ENCODE results near the gene RAMP3. TPM values are rescaled to one million over a fixed set of nuclear protein-coding genes. Genes with fewer than 3 reads are reported as not detected.

RAMP3 gene
- total RNA-seq, 1 experiment from 2014 or later, result 0.13 TPM

DNA sequence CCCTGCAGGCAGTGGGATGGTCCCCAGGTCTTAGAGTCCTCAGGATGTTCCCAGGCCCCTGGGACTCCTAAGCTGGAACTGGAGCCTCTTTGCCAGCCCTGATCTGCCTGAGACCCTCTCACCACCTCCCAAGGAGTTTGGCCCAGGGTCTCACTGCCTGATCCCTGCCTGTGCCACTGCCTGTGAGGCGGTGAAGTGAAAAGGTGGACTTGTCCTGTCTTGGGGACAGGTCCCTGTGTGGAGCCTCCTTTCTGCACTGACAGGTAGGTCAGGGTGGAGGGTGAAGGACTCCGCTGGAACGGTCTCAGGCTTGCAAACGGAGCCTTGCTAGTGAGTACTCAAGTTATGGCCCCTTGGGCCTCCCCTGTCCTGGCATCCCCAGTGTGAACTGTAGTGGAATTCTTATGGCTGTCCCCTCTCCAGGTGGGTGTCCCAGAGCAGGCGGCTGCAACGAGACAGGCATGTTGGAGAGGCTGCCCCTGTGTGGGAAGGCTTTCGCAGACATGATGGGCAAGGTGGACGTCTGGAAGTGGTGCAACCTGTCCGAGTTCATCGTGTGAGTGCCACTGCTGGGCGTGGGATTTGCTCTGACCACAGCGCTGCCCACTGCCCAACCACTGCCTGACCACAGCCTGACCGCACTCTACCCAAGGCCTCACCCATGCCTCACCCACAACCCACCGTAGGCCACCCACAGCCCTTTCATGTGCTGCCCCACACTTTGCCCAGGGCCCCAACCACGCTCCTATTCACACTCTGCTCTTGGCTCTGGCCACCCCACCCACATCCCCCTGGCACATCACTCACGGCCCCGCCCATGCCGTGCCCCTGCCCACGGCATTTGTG, 19.5 kb downstream of the RAMP3 start:
- Histone ChIP-seq H3K4me1 (ENCODE audit: control insufficient read depth, insufficient read depth, low read length) (no peaks in the 10 kb centered on the region), H3K4me3 (ENCODE audit: low read depth in 2 of 2, low read length in 2 of 2) (no peak overlapping the region), H3K27me3 (ENCODE audit: control insufficient read depth, insufficient read depth, low read length) (no peaks in the 10 kb centered on the region; the same call in 1 of the 2 replicates), H3K36me3 (ENCODE audit: control insufficient read depth, insufficient read depth, low read length) (no peaks in the 10 kb centered on the region), H3K9me3 (ENCODE audit: control insufficient read depth, insufficient read depth, low read depth, low read length) (no peaks in the 10 kb centered on the region), H3K27ac (ENCODE audit: low read length) (no peak overlapping the region)
- ATAC-seq, result no peak
- TF ChIP-seq POLR2AphosphoS5 (IDR thresholded peaks at IDR 0.05; ENCODE audit: low read depth, low read length), result no peak
- TF ChIP-seq TCF7L2 (IDR thresholded peaks at IDR 0.05; ENCODE audit: low read depth, low read length), result no peak
- TF ChIP-seq SIN3A (IDR thresholded peaks at IDR 0.05; ENCODE audit: borderline replicate concordance, insufficient read depth, low read depth, low read length), result no peak
- TF ChIP-seq, protein P1, sequence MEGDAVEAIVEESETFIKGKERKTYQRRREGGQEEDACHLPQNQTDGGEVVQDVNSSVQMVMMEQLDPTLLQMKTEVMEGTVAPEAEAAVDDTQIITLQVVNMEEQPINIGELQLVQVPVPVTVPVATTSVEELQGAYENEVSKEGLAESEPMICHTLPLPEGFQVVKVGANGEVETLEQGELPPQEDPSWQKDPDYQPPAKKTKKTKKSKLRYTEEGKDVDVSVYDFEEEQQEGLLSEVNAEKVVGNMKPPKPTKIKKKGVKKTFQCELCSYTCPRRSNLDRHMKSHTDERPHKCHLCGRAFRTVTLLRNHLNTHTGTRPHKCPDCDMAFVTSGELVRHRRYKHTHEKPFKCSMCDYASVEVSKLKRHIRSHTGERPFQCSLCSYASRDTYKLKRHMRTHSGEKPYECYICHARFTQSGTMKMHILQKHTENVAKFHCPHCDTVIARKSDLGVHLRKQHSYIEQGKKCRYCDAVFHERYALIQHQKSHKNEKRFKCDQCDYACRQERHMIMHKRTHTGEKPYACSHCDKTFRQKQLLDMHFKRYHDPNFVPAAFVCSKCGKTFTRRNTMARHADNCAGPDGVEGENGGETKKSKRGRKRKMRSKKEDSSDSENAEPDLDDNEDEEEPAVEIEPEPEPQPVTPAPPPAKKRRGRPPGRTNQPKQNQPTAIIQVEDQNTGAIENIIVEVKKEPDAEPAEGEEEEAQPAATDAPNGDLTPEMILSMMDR (IDR thresholded peaks at IDR 0.05), result no peak
- TF ChIP-seq, protein P2, sequence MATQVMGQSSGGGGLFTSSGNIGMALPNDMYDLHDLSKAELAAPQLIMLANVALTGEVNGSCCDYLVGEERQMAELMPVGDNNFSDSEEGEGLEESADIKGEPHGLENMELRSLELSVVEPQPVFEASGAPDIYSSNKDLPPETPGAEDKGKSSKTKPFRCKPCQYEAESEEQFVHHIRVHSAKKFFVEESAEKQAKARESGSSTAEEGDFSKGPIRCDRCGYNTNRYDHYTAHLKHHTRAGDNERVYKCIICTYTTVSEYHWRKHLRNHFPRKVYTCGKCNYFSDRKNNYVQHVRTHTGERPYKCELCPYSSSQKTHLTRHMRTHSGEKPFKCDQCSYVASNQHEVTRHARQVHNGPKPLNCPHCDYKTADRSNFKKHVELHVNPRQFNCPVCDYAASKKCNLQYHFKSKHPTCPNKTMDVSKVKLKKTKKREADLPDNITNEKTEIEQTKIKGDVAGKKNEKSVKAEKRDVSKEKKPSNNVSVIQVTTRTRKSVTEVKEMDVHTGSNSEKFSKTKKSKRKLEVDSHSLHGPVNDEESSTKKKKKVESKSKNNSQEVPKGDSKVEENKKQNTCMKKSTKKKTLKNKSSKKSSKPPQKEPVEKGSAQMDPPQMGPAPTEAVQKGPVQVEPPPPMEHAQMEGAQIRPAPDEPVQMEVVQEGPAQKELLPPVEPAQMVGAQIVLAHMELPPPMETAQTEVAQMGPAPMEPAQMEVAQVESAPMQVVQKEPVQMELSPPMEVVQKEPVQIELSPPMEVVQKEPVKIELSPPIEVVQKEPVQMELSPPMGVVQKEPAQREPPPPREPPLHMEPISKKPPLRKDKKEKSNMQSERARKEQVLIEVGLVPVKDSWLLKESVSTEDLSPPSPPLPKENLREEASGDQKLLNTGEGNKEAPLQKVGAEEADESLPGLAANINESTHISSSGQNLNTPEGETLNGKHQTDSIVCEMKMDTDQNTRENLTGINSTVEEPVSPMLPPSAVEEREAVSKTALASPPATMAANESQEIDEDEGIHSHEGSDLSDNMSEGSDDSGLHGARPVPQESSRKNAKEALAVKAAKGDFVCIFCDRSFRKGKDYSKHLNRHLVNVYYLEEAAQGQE (IDR thresholded peaks at IDR 0.05; ENCODE audit: insufficient read depth in 1 of 2, low read depth in 2 of 2, low read length in 1 of 2), result no peak
- no TSS peak for BruUV-seq (replicated peaks)
- no peak for DNase-seq (ENCODE audit: low read depth, low spot score)
- CTCF ChIA-PET, result no interaction called here
- in situ Hi-C loops (cut with HindIII; ENCODE audit: low pct_unique_long_range_greater_than_20kb, low sequenced_read_pairs) (no loop called here), intact Hi-C loops (cut with micrococcal nuclease; ENCODE audit: unreplicated experiment) (no loop called here)
- POLR2A ChIA-PET, result interaction anchor here (0.6 kb wide), 1 partner anchor 34 kb away, joined by 5 read pairs; no protein-coding TSS in a partner anchor

DNA sequence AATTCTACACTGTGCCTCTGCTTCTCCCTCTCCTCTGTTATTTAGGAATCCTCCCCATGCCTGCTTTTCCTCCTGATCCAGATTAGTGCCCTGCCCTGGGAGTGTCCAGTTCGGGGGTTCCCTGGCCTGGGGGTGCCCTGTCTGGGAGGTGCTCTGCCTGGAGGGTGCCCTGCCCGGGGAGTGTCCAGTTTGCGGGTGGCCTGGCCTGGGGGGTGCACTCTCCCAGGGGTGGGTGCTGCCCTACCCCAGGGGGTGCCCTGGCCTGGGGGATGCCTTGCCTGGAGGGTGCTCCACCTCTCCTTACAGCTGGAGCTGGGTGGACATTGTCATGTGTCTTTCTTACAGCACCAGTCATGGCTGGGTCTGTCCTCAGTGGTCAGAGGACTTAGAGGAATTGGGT, 20.2 kb downstream of the RAMP3 start:
- no peaks in the 10 kb centered on the region; the same call in 1 of the 2 replicates for H3K27me3 ChIP-seq (ENCODE audit: control insufficient read depth, insufficient read depth, low read length)
- in situ Hi-C loops (cut with HindIII; ENCODE audit: low pct_unique_long_range_greater_than_20kb, low sequenced_read_pairs), result no loop called here
- no peak overlapping the region for H3K4me3 ChIP-seq (ENCODE audit: low read depth in 2 of 2, low read length in 2 of 2)
- no peaks in the 10 kb centered on the region for H3K9me3 ChIP-seq (ENCODE audit: control insufficient read depth, insufficient read depth, low read depth, low read length)
- no TSS peak for BruUV-seq (replicated peaks)
- intact Hi-C loops (cut with micrococcal nuclease; ENCODE audit: unreplicated experiment), result no loop called here
- ChIA-PET CTCF (no interaction called here), POLR2A (interaction anchor here (0.7 kb wide), 1 partner anchor 8 kb away, joined by 3 read pairs; no protein-coding TSS in a partner anchor)
- no peaks in the 10 kb centered on the region for H3K4me1 ChIP-seq (ENCODE audit: control insufficient read depth, insufficient read depth, low read length)
- no peak for ATAC-seq
- H3K36me3 ChIP-seq (ENCODE audit: control insufficient read depth, insufficient read depth, low read length), result no peaks in the 10 kb centered on the region
- TF ChIP-seq, protein P2 (IDR thresholded peaks at IDR 0.05; ENCODE audit: insufficient read depth in 1 of 2, low read depth in 2 of 2, low read length in 1 of 2), result no peak
- no peak for TF ChIP-seq TCF7L2 (IDR thresholded peaks at IDR 0.05; ENCODE audit: low read depth, low read length)
- TF ChIP-seq POLR2AphosphoS5 (IDR thresholded peaks at IDR 0.05; ENCODE audit: low read depth, low read length), result no peak
- TF ChIP-seq, protein P1 (IDR thresholded peaks at IDR 0.05), result no peak
- no peak for TF ChIP-seq SIN3A (IDR thresholded peaks at IDR 0.05; ENCODE audit: borderline replicate concordance, insufficient read depth, low read depth, low read length)
- no peak for DNase-seq (ENCODE audit: low read depth, low spot score)
- no peak overlapping the region for H3K27ac ChIP-seq (ENCODE audit: low read length)

All from Panc1 (cell line).